SU-DHL-6 (cell line): ENCODE data around the gene HOXB6.

ENCODE experiments used
- H2AFZ ChIP-seq: fragments of 200-600 bp; sonication (generic); 2 replicates; pipeline ENCODE4 v1.6.1; 2014; ENCODE audit warnings: low read depth, mild to moderate bottlenecking, moderate library complexity, mixed read lengths, antibody characterized with exemption, low read length; ENCODE audit not compliant: severe bottlenecking
- H3F3A ChIP-seq: fragments of 200-600 bp; shearing (Covaris generic); 2 replicates; pipeline ENCODE4 v1.6.0; 2016; ENCODE audit warnings: antibody characterized with exemption, mild to moderate bottlenecking; ENCODE audit not compliant: insufficient read depth
- H3K27ac ChIP-seq: fragments of 200-600 bp; sonication (generic); 2 replicates; pipeline ENCODE4 v1.5.1; 2016; ENCODE audit warnings: low read depth, mild to moderate bottlenecking, low read length, moderate library complexity, mixed read lengths
- H3K27me3 ChIP-seq: fragments of 200-600 bp; sonication (generic), shearing (Covaris generic); 2 replicates; pipeline ENCODE4 v1.6.0; 2014; ENCODE audit warnings: mild to moderate bottlenecking, low read length
- H3K36me3 ChIP-seq: fragments of 200-600 bp; sonication (generic); 2 replicates; pipeline ENCODE4 v1.6.1; 2014; ENCODE audit warnings: mild to moderate bottlenecking, low read length, mixed read lengths
- H3K4me2 ChIP-seq: fragments of 300-600, 200-600 bp; shearing (Covaris generic), sonication (generic); 2 replicates; pipeline ENCODE4 v1.6.0; 2014; ENCODE audit warnings: low read length, low read depth, mild to moderate bottlenecking; ENCODE audit not compliant: poor library complexity, severe bottlenecking
- H3K4me3 ChIP-seq: fragments of 200-600 bp; sonication (generic); 2 replicates; pipeline ENCODE4 v1.5.1; 2014; ENCODE audit warnings: antibody characterized with exemption, low read length, mild to moderate bottlenecking, mixed read lengths; ENCODE audit not compliant: insufficient read depth, poor library complexity, severe bottlenecking
- H3K79me2 ChIP-seq: fragments of 200-600 bp; sonication (generic); 2 replicates; pipeline ENCODE4 v1.6.1; 2014; ENCODE audit warnings: mild to moderate bottlenecking, low read length, moderate library complexity; ENCODE audit not compliant: insufficient read depth
- H3K9ac ChIP-seq: fragments of 200-600 bp; sonication (generic); 2 replicates; pipeline ENCODE4 v1.7.0; 2014; ENCODE audit warnings: mild to moderate bottlenecking, low read length
- H3K9me2 ChIP-seq: fragments of 200-600 bp; sonication (generic); replicated peaks from 2 replicates; pipeline ENCODE4 v1.6.1; 2014; ENCODE audit warnings: low read length; ENCODE audit not compliant: insufficient read depth
- H3K9me3 ChIP-seq: fragments of 200-600 bp; sonication (generic); 2 replicates; pipeline ENCODE4 v1.6.1; 2014; ENCODE audit warnings: low read length, mixed read lengths; ENCODE audit not compliant: insufficient read depth
- H4K20me1 ChIP-seq: fragments of 200-600 bp; sonication (generic); 2 replicates; pipeline ENCODE4 v1.6.1; 2014; ENCODE audit warnings: low read depth, mild to moderate bottlenecking, antibody characterized with exemption, low read length, moderate library complexity, mixed read lengths
- CTCF ChIP-seq: fragments of 200-600 bp; sonication (generic); IDR thresholded peaks from one replicate; pipeline ENCODE4 v1.5.1; 2017; ENCODE audit warnings: antibody characterized with exemption, mild to moderate bottlenecking, low read length, moderate library complexity; ENCODE audit not compliant: insufficient read depth, poor library complexity, severe bottlenecking
- EZH2phosphoT487 ChIP-seq: fragments of 200-600 bp; sonication (generic), shearing (Covaris generic); conservative IDR thresholded peaks from 2 replicates; pipeline ENCODE4 v1.6.1; 2018; ENCODE audit warnings: mild to moderate bottlenecking, antibody characterized with exemption, low read length, moderate library complexity, mixed read lengths

The HOXB6 gene

GRCh38 chr17:48586355-48587258 lies 18.2 kb downstream of the HOXB6 start:
- Histone ChIP-seq H3K9me2 (no peaks in the 10 kb centered on the region), H3F3A (no peaks in the 10 kb centered on the region), H3K27ac (no peak overlapping the region), H3K79me2 (no peaks in the 10 kb centered on the region), H3K27me3 (no peaks in the 10 kb centered on the region), H3K4me2 (no peak overlapping the region), H3K9me3 (no peaks in the 10 kb centered on the region), H3K4me3 (no peak overlapping the region), H3K36me3 (no peaks in the 10 kb centered on the region), H2AFZ (no peak overlapping the region), H4K20me1 (no peaks in the 10 kb centered on the region), H3K9ac (no peak overlapping the region)
- TF ChIP-seq EZH2phosphoT487 (no peak), CTCF (no peak)

GRCh38 chr17:48584223-48584741 lies 20.5 kb downstream of the HOXB6 start:
- no peak overlapping the region for H3K9ac ChIP-seq
- no peaks in the 10 kb centered on the region for H3K27me3 ChIP-seq
- H3K9me3 ChIP-seq = no peaks in the 10 kb centered on the region
- H3F3A ChIP-seq = no peaks in the 10 kb centered on the region
- H2AFZ ChIP-seq = no peak overlapping the region
- H3K36me3 ChIP-seq = no peaks in the 10 kb centered on the region
- no peak overlapping the region for H3K4me3 ChIP-seq
- no peaks in the 10 kb centered on the region for H3K9me2 ChIP-seq
- TF ChIP-seq EZH2phosphoT487 = no peak
- no peak for TF ChIP-seq CTCF
- H4K20me1 ChIP-seq = no peaks in the 10 kb centered on the region
- H3K79me2 ChIP-seq = no peaks in the 10 kb centered on the region
- no peak overlapping the region for H3K27ac ChIP-seq
- no peak overlapping the region for H3K4me2 ChIP-seq

- Histone ChIP-seq H3K9ac (no peak overlapping the region), H3K4me3 (no peak overlapping the region), H3K4me2 (no peak overlapping the region), H2AFZ (no peak overlapping the region), H3F3A (no peaks in the 10 kb centered on the region), H3K27me3 (no peaks in the 10 kb centered on the region), H3K36me3 (no peaks in the 10 kb centered on the region), H3K27ac (no peak overlapping the region), H4K20me1 (no peaks in the 10 kb centered on the region), H3K9me3 (no peaks in the 10 kb centered on the region), H3K79me2 (no peaks in the 10 kb centered on the region), H3K9me2 (no peaks in the 10 kb centered on the region)
- TF ChIP-seq CTCF (no peak), EZH2phosphoT487 (no peak)
Observed at GRCh38 chr17:48583708-48584222, 21.0 kb downstream of the HOXB6 start.
